ENCODE results near the gene SOS1.

SOS1 gene

DNA sequence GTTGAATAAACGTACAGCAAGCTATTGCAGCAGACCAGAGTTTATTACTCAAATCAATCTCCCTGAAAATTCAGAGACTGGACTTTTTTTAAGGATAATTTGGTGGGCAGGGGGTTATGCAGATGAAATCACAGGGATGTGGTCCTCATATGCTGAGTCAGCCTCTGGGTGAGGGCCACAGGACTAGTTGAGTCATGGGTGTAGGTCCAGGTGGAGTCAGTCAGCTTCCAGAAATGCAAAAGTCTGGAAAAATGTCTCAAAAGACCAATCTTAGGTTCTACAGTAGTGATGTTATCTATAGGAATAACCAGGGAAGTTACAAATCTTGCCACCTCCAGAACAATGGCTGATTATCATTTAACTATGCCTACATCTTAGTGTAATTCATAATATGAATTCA is 180.1 kb downstream of the SOS1 start:
- no peak for TF ChIP-seq FOXP2 (optimal IDR thresholded peaks at IDR 0.05; ENCODE audit: borderline replicate concordance, extremely low read depth, extremely low read length, insufficient read depth)
- TF ChIP-seq POLR2AphosphoS5 (IDR thresholded peaks at IDR 0.05; ENCODE audit: low read depth, low read length): no peak
- TF ChIP-seq SIN3A (IDR thresholded peaks at IDR 0.05; ENCODE audit: borderline replicate concordance, insufficient read depth, low read length): no peak
- TF ChIP-seq TAF1 (IDR thresholded peaks at IDR 0.05; ENCODE audit: borderline replicate concordance, insufficient read depth, low read length): no peak
- TF ChIP-seq, protein P1, sequence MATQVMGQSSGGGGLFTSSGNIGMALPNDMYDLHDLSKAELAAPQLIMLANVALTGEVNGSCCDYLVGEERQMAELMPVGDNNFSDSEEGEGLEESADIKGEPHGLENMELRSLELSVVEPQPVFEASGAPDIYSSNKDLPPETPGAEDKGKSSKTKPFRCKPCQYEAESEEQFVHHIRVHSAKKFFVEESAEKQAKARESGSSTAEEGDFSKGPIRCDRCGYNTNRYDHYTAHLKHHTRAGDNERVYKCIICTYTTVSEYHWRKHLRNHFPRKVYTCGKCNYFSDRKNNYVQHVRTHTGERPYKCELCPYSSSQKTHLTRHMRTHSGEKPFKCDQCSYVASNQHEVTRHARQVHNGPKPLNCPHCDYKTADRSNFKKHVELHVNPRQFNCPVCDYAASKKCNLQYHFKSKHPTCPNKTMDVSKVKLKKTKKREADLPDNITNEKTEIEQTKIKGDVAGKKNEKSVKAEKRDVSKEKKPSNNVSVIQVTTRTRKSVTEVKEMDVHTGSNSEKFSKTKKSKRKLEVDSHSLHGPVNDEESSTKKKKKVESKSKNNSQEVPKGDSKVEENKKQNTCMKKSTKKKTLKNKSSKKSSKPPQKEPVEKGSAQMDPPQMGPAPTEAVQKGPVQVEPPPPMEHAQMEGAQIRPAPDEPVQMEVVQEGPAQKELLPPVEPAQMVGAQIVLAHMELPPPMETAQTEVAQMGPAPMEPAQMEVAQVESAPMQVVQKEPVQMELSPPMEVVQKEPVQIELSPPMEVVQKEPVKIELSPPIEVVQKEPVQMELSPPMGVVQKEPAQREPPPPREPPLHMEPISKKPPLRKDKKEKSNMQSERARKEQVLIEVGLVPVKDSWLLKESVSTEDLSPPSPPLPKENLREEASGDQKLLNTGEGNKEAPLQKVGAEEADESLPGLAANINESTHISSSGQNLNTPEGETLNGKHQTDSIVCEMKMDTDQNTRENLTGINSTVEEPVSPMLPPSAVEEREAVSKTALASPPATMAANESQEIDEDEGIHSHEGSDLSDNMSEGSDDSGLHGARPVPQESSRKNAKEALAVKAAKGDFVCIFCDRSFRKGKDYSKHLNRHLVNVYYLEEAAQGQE (IDR thresholded peaks at IDR 0.05; ENCODE audit: insufficient read depth in 1 of 2, low read depth in 2 of 2, low read length in 2 of 2): no peak

DNA sequence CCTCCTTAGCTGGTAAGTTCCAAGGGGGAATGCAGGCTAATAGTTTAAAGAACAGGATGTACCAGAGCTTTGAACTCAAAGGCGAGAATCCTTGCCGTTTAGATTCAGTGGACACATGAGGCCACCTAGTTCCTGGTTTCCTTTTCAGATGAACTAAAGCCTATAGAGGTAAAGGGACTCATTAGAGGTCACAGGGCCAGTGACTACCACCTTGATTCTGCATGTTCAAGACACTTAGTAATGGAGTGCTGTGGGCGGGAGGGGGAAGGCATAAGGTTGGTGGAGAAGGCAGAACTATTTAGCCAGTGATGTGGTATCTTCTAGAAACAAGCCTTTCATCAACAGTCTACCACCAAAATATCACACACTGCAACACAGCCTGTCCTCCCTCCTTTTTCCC is 183.3 kb downstream of the SOS1 start:
- TF ChIP-seq, protein P1 (IDR thresholded peaks at IDR 0.05; ENCODE audit: insufficient read depth in 1 of 2, low read depth in 2 of 2, low read length in 2 of 2): no peak
- no peak for TF ChIP-seq TAF1 (IDR thresholded peaks at IDR 0.05; ENCODE audit: borderline replicate concordance, insufficient read depth, low read length)
- TF ChIP-seq POLR2AphosphoS5 (IDR thresholded peaks at IDR 0.05; ENCODE audit: low read depth, low read length): no peak
- TF ChIP-seq SIN3A (IDR thresholded peaks at IDR 0.05; ENCODE audit: borderline replicate concordance, insufficient read depth, low read length): no peak

DNA sequence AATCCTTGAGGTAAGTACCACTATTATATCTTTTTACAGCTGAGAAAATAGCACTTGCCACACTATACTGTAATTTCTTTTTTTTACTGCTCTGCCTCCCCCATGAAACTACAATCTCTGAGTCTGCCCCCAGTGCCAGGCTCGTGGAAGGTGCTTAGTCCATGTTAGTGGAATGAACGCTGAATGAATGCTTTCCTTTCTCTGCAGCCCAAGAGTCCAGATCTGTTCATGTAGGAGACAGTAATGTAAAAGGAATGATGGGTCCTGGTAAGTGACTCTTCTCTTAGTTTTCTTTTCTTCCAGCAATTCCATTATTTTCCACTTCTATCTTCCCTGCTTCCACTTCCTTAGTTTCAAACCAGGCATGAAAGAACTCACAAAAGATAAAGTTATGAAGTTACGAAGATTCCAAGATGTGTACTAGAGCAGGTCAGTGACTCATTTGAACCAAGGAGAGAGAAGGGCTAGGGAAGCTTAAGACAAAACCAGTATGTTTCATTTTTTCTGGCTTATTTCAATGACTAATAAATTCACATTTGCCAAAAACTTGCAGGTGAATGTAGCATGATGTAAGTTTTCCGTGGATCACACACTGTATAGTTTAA is 185.2 kb downstream of the SOS1 start:
- no peak for TF ChIP-seq FOXP2 (optimal IDR thresholded peaks at IDR 0.05; ENCODE audit: borderline replicate concordance, extremely low read depth, extremely low read length, insufficient read depth)
- no peak for TF ChIP-seq TAF1 (IDR thresholded peaks at IDR 0.05; ENCODE audit: borderline replicate concordance, insufficient read depth, low read length)
- TF ChIP-seq SIN3A (IDR thresholded peaks at IDR 0.05; ENCODE audit: borderline replicate concordance, insufficient read depth, low read length): no peak
- TF ChIP-seq, protein P1 (IDR thresholded peaks at IDR 0.05; ENCODE audit: insufficient read depth in 1 of 2, low read depth in 2 of 2, low read length in 2 of 2): no peak
- no peak for TF ChIP-seq POLR2AphosphoS5 (IDR thresholded peaks at IDR 0.05; ENCODE audit: low read depth, low read length)

DNA sequence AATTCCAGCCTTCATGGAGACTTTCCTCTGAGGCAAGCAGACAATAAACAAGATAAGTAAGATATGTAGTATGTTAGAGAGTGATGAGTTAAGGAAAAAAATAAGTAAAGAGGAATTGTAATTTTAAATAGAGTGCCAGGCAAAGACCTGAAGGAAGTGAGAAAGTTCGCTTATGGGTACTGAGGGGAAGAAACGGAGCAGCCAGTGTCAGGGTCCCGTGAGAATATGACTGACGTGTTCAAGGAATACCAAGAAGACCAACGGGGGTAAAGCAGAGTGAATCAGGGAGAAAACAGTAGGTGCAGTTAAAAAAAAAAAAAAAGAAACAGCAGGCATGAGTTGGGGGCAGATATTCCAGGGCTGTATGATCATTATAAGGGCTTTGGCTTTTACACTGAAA is 186.1 kb downstream of the SOS1 start:
- TF ChIP-seq FOXP2 (optimal IDR thresholded peaks at IDR 0.05; ENCODE audit: borderline replicate concordance, extremely low read depth, extremely low read length, insufficient read depth) (no peak), SIN3A (IDR thresholded peaks at IDR 0.05; ENCODE audit: borderline replicate concordance, insufficient read depth, low read length) (no peak), POLR2AphosphoS5 (IDR thresholded peaks at IDR 0.05; ENCODE audit: low read depth, low read length) (no peak), TAF1 (IDR thresholded peaks at IDR 0.05; ENCODE audit: borderline replicate concordance, insufficient read depth, low read length) (no peak)
- TF ChIP-seq, protein P1 (IDR thresholded peaks at IDR 0.05; ENCODE audit: insufficient read depth in 1 of 2, low read depth in 2 of 2, low read length in 2 of 2): no peak

DNA sequence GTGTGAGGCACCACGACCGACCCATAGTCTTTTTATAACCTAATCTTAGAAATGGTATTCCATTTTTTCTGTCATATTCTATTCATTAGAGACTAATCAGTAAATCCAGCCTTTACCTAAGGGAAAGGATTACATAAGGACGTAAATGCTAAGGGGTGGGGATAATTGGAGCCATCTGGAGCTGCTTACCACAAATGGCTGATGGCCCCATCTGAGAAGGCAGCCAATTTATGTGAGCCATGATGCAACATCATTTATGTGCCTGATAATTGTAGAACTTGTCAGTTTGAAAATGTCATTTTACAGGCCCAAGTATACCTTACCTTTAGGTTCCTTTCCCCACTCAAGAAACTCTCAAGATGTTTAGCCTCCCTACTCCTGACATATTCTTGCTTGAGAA is 187.2 kb downstream of the SOS1 start:
- TF ChIP-seq SIN3A (IDR thresholded peaks at IDR 0.05; ENCODE audit: borderline replicate concordance, insufficient read depth, low read length) (no peak), TAF1 (IDR thresholded peaks at IDR 0.05; ENCODE audit: borderline replicate concordance, insufficient read depth, low read length) (no peak), FOXP2 (optimal IDR thresholded peaks at IDR 0.05; ENCODE audit: borderline replicate concordance, extremely low read depth, extremely low read length, insufficient read depth) (no peak), POLR2AphosphoS5 (IDR thresholded peaks at IDR 0.05; ENCODE audit: low read depth, low read length) (no peak)
- TF ChIP-seq, protein P1 (IDR thresholded peaks at IDR 0.05; ENCODE audit: insufficient read depth in 1 of 2, low read depth in 2 of 2, low read length in 2 of 2): no peak
